Fibroblast of skin of left biceps (primary cell): ENCODE data around the gene MESP1.
"Not testable (repeated sequence)": the region's sequence is repeated elsewhere in the genome, so short reads cannot be mapped to it uniquely, and the experiment has no call there.

Experiments
- DNase-seq, 2 experiments: peaks; one replicate each; pipeline ENCODE4 v3.0.0-alpha.2; 2013; ENCODE audit warnings: low read depth in 2 of 2

MESP1 gene, protein sequence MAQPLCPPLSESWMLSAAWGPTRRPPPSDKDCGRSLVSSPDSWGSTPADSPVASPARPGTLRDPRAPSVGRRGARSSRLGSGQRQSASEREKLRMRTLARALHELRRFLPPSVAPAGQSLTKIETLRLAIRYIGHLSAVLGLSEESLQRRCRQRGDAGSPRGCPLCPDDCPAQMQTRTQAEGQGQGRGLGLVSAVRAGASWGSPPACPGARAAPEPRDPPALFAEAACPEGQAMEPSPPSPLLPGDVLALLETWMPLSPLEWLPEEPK

DNA sequence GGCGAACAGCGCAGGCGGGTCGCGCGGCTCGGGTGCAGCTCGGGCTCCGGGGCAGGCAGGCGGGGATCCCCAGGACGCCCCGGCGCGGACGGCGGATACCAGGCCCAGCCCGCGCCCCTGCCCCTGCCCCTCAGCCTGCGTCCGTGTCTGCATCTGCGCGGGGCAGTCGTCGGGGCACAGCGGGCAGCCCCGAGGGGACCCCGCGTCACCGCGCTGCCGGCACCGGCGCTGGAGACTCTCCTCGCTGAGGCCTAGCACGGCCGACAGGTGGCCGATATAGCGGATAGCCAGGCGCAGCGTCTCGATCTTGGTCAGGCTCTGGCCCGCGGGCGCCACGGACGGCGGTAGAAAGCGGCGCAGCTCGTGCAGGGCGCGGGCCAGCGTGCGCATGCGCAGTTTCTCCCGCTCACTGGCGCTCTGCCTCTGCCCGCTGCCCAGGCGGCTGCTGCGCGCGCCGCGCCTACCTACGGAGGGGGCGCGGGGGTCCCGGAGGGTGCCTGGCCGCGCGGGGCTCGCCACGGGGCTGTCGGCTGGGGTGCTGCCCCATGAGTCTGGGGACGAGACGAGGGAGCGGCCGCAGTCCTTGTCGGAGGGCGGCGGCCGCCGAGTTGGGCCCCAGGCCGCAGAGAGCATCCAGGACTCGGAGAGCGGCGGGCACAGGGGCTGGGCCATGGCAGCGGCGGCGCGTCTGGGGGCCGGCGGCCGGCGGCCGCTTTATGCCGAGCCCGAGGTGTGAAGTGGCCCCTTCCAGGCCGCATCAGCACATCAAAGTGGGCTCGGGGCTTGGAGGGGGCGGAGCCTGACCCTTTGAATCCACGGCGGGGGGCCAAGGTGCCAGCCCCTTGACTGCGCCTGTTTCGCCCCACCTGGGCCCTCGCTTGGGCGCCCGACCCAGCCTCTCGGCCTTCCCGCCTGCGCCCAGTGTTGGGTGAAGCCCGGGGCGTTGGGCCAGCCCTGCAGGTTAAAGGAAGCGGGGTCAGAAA, at the start of gene MESP1:
MESP1 (minus strand) TSS at position 690 of the 983 bp plus-strand sequence; CDS start at position 672, 18 bp downstream.
- peak; percentile 63 to 66 for DNase-seq

DNA sequence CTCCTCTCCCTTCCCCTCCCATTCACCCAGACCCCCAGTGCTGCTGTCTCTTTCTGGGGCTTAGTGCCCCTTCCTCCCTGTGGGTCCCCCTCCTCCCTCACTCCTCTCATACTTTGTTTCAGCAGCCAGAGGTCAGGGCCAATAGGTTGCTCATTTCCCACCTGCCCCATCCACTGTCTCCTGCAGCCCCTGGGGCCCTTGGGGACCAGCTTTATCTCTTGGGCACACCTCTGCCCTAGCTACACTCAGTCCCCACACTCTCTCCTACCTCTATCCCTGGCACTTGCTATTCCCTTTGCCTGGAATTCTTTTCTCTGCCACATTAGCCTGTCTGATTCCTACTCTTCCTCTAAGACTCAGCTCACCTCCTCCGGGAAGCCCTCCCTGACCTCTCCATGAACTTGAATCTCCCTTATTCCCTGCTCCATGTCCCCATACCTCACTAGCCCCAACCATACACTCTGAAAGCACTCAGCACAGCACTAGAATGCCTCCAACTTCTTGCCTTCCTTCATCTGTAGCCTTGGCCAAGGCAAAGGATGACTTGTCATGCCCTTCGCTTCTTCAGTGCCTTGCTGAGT, 49.0 kb upstream of the MESP1 start:
- no peak for DNase-seq

DNA sequence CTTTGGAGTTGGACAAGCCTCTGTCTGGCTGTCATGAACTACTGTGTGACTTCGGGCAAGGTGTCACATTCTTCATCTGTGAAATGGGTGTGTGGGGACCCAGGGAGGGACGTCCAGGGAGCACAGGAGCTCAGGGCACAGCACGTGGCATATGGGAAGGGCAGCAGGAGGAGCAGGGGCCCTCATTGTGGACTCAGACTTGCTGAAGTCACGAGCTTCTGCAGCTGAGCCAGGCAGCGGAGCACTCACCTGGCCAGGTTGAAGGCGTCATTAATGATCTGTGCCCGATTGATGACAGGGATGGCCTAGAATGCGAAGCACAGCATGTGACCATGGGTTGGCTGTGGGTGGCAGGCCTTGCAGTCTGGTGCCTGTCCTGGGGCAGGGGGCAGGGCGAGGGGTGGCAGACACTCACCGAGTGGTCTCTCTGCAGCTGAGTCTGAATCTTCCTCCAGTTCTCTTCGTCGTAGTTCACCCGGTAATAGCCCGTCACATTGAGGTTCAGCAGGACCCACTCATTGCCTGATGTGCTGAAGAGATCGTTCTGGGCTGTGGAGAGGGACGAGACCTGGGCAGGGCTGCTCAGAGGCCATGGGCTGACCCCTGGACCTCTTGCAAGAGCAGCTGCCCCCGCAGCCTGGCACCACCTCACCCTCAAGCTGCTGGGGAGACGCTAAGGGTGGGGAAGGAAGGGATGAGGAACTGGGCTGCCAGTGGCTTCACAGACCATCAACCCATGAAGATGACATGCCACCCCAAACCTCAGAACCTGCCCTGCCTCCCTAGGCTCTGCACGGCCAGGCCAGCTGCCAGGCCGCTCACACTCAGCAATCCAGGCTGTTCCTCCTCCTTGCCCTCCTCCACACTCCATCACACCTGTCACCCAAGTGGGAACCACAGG, 48.2 kb upstream of the MESP1 start:
- DNase-seq = no peak

DNA sequence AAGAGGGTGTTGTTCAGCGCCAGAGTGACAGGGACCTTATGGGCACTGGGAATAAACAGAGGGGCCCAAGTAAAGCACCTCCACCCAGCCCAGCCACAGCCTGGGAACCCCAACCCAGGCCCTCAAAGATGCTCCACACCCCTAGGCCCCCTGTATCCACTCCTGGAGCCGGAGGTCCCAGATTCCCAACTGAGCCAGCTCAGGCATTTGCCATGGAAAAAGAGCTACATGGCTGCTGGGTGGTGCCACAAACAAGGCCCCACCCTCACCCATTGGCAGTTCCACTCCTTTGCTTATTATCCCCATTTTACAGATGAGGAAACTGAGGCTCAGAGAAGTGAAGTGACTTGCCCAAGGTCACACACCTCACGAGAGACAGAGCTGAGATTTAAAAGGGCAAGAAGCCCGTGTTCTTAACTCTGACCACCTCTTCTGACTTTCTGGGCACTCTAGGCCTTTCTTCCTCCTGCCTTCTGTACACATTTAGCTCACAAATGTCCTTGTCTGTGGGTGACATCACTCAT, 46.7 kb upstream of the MESP1 start:
- no peak for DNase-seq

DNA sequence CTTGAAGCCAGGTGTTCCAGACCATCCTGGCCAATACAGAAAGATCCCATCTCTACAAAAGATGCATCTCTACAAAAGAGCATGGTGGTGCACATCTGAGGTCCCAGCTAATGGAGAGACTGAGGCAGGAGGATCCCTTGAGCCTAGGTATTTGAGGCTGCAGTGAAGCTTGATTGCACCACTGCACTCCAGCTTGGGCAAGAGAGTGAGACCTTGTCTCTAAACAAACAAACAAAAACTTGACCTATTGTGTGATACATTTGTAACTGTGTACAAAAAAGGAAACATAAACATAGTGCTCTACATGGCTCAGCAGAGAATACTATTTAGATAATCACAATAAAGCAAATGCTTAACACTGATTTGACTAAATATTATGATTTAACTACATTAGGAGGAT, 44.9 kb upstream of the MESP1 start:
- no peak for DNase-seq

DNA sequence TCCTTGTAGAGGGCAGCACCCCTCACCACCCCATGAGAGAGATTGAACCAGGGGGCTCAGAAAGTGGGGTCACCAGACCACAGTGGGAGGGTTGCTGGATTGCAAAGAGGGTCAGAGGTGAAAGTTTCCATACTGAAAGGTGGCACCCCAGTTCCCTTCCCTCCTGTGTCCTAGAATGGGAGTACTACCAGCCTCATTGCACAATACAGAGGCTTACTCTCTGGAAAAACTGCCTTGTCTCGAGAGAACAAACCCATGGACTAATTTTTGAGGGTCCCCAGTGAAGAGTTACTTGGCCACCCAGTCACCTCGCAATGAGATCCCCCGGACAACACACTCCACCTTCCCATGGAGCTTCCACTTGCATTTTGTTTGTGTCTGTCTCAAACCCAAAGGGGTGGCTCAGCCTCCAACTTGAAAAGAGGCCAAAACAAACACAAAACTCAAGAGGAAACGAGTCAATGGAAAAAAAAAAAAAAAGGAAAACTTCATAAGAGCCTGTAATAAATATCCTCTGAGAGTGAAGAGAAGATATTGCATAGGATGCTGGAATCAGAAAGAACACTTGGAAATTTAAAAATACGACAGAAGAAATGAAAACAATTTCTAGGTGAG, 43.7 kb upstream of the MESP1 start:
- no peak for DNase-seq

DNA sequence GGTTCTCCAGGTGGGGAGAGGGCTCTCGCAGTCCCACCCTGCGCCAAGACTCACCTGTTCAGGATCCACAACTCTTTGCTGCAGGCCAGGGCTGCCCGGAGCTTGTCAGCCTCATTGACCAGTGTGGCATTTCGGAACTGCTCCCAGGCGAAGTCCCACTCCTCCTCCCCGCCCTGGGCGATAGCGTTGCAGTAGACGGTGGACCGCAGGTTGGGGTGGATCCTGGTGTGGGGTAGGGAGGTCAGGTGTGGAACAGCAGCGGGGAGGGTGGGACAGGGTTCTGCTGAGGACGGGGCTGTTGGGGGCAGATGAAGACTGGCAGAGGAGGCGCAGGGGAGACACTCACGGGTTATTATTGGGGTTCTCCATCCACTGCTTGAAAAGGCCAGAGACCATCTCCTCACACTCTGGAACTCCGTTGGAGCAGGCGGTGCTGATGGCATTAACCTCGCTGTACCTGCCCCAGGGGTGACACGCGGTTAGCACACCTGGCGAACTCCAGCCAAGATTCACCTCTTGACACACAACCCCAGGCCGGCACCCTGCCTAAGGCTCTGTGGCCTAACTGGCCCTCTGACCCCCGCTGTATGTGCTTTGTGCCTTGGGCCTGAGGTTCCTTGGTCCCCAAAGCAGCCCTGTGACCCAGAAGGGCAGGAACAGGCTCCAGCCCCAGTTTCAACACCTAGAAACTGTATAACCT, 41.2 kb upstream of the MESP1 start:
- no peak for DNase-seq

DNA sequence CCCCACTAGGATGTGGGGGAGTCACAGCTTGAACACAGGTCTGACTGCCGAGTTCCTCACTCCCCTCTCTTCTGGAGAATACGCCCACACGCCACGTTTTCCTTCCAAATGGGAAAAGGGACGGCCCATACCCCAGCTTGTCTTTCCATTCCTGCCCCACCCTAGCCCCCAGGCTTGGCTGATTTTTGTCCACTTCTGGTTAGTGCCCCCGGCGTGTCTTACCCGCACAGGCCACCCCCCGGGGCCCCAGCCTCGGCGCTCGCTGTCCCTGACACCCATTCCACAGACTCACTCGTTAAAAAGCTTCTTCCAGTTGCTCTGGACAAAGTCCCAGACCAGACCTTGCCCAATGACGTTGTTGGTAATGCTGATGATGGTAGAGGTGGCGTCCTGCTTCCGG, 39.6 kb upstream of the MESP1 start:
- DNase-seq = no peak

DNA sequence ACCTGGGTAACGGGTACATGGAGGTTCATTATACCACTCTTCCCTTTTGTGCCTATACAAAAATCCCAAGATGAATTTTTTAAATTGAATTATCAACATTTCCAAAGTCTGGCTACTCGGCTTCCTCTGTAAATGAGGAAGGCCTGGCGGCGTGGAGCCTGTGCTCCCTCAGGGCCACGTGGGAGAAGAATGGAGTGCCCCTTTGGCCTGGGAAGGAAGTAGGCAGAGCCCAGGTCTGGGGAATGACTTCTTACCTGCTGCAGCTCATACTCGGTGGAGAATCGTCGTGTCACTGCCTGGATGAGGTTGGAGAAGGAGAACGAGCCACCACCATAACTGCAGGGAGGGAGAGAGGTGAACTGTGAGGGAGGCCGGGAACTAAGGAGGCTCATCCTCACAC, 39.2 kb upstream of the MESP1 start:
- no peak for DNase-seq

DNA sequence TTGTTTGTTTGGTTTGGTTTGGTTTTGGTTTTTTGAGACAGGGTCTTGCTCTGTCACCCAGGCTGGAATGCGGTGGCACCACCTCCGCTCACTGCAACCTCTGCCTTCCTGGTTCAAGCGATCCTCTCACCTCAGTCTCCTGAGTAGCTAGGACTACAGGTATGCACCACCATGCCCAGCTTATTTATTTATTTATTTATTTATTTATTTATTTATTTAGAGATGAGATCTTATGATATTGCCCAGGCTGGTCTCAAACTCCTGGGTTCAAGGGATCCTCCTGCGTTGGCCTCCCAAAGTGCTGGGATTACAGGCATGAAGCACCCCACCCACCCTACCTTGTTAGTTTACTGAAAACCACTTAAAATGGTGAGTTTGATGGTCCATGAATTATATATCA, 37.5 kb upstream of the MESP1 start:
- not testable (repeated sequence) for DNase-seq

DNA sequence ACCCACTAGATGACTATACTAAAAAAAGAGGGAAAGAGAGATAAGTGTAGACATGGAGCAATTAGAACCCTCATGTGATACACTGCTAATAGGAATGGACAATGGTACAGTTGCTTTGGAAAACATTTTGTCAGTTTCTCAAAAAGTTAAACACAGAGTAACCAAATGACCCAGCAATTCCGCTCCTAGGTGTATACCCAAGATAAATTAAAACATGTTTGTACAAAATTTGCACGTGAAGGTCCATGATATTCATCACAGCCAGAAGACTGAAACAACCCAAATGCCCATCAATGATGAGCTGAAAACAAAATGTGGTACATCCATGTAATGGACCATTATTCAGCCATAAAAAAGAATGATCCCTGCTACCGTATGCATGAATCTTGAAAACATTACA, 36.9 kb upstream of the MESP1 start:
- DNase-seq = no peak

DNA sequence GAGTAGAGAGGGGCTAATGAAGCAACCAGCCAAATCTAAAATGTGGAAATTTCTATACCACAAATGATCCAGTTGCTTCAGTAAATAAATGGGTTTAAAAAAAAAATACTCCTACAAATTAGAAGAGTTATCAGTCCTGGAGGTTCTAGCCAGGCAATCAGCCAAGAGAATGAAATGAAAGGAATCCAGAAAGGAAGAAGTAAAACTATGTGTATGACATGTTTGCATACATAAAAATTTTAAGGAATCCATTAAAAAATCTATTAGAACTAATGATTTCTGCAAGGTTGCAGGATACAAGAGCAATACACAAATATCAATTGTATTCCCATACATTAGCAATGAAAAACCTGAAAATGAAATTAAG, 34.7 kb upstream of the MESP1 start:
- DNase-seq = peak; percentile 61 to 63

DNA sequence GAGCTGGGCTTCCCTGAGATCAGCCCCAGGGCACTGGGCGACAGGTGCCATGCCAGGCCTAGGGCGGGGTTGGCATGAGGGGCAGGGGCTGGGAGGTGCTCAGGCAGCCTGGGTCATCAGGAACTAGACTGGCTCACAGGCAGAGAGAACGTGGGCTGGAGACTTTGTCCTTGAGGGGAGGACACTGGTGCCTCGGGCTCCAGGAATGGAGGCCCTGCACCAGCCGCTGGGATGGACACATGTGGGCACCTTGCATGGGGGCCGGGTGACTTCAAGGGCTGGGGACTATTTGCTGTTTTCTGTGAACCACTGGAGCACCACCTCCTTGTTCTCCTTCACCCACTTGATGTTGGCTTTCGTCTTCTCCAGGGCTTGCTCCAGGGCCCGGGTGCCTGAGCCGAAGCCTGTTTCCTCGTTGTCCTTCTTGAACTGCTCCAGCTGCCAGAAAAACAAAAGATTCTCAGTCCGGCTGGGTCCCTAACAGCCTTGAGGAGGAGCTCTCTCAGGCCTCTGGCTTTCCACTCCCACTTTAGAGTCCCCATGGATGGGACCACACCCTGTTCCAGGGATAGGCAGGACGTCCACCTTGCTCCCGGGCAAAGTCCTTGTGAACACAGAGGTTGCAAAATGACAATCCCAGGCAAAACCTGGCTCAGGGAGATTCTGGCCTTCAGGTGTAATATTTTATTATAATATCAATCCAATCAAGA, 34.2 kb upstream of the MESP1 start:
- no peak for DNase-seq

DNA sequence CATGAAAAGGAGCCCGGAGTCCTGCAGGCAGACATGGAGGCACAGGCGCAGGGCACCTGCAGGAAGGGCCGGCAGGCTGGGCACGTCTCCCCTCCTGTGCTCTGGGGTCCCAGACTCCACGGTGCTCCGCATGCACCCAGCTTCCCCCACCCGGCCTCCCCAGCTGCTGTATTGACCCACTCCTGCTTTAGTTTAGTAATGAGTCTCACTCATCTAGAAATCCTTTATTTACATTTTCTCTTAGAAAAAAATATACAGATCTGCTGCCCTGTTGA, 33.6 kb upstream of the MESP1 start:
- DNase-seq = no peak

DNA sequence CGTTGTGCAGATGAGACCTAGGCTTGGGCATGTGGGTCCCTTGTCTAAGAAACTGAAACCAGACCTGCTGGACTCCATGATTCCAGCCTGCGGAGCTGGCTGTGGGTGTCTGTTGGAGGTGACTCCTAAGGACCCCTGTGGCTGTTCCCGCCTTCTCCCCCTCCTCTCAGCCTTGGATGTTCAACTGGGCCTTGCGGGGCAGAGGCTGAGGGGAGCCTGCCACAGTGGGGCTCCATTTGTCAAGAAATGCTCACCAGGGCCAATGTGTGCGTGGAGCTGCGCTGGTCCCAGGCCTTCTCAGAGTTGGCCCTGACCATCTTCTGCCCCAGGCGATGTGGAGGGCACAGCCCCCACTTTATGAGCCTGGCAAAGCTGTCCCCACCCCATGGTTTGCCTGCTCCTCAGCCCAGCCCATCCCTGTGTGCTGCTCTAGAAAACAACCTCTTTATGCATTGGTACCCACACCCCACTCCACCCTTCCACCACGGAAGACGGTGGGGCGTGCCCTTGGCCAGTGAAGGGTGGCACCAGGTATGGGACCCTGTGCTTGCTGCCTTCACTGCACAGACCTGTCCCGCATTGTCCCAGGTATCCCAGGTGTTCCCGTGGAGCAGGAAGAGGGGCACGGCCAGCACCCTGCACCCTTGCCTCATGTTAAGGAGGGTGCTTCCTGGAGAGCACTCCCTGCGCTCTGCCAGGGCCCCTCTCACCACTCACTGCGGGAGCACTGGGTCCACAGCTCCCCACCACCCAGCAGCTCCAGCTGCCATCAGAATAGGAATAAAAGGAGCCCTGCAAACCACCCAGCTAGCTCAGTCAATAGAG, 33.0 kb upstream of the MESP1 start:
- no peak for DNase-seq

DNA sequence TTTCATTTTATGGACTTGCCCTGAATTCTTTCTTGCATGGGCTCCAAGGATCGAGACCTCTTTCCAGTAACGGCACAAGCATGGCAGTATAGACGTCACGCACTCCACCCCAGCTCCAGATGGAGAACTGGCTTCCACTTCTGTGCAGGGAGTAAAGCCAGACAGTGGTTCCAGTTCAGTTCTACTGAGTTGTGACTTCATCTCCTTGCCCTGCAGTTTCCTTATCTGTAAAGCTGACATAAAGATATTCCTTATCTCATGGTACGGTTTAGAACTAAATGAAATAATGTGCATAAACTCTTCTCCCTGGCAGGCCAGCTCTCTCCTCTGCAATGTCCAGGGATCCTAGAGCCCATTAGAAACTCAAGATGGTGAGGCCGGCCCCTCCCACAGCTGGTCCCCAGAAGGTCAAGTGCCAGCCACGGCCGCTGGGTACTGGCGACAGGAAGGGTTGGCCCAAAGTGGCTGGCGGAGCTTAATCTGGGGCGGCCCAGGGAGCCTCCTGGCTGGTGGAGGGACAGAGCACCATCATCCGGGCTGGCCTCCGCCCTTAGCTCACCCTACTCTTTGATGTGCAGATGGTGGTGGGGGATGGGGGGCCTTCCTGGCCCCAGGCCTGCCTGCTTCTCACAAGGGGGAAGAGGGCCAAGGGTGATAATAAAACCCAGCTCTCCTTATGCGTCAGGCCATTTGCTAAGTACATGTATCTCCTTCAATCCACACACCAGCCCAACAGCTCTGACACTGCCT, 32.2 kb upstream of the MESP1 start:
- no peak for DNase-seq

DNA sequence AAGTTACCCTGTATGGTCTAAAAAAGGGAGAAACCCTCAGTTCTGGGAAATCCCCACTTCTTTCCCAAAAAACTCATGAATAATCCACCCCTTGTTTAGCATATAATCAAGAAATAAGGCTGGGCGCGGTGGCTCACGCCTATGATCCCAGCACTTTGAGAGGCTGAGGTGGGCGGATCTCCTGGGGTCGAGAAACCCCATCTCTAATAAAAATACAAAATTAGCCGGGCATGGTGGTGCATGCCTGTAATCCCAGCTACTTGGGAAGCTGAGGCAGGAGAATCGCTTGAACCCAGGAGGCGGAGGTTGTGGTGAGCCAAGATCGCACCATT, 31.5 kb upstream of the MESP1 start:
- DNase-seq = not testable (repeated sequence)

DNA sequence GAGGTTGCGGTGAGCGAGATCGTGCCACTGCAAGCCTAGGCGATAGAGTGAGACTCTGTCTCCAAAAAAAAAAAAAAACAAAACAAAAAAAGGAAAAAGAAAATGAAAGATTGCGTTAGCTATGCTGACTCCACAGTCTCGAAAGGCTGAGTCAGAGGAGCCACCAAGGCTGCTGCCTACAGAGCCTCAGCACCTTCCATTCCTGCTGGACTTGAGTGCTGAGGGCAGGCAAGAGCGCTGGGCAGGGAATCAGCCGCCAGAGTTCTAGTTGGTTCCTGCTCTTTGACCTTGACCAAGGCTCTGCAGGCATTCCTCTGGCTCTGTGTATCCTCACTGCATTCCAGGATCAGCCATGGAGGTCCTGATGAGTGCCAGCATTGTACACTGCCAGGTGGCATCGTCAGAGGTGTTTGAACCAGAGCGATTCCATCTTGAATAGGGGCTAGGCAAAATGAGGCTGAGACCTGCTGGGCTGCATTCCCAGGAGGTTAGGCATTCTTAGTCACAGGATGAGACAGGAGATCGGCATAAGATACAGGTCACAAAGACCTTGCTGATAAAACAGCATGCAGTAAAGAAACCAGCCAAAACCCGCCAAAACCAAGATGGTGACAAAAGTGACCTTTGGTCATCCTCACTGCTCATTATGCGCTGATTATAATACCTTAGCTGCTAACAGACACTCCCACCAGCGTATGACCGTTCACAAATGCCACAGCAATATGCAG, 31.0 kb upstream of the MESP1 start:
- no peak for DNase-seq
